Lower leg skin (tissue), 3 donors: ENCODE results near the gene ZDHHC6.

ENCODE experiments used
- POLR2A ChIP-seq, 2 donors: fragments of 450-650 bp; IDR thresholded peaks; one replicate each; pipeline ENCODE4 v1.6.1; 2016 to 2017; ENCODE audit warnings: antibody characterized with exemption in 2 of 2, mild to moderate bottlenecking in 1 of 2, moderate library complexity in 1 of 2
- TF ChIP-seq, protein P1 (sequence below), 3 donors: fragments of 450-650 bp; IDR thresholded peaks; one replicate each; pipeline ENCODE4 v1.5.1; 2016; ENCODE audit warnings: antibody characterized with exemption in 3 of 3, mild to moderate bottlenecking in 3 of 3, moderate library complexity in 2 of 3

- TF ChIP-seq, protein P1, sequence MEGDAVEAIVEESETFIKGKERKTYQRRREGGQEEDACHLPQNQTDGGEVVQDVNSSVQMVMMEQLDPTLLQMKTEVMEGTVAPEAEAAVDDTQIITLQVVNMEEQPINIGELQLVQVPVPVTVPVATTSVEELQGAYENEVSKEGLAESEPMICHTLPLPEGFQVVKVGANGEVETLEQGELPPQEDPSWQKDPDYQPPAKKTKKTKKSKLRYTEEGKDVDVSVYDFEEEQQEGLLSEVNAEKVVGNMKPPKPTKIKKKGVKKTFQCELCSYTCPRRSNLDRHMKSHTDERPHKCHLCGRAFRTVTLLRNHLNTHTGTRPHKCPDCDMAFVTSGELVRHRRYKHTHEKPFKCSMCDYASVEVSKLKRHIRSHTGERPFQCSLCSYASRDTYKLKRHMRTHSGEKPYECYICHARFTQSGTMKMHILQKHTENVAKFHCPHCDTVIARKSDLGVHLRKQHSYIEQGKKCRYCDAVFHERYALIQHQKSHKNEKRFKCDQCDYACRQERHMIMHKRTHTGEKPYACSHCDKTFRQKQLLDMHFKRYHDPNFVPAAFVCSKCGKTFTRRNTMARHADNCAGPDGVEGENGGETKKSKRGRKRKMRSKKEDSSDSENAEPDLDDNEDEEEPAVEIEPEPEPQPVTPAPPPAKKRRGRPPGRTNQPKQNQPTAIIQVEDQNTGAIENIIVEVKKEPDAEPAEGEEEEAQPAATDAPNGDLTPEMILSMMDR (IDR thresholded peaks at IDR 0.05) = no peak
- TF ChIP-seq POLR2A (IDR thresholded peaks at IDR 0.05) = no peak
Measured at GRCh38 chr10:112456533-112456932, 9.8 kb upstream of the ZDHHC6 start.
